ENCODE measurements around the gene ERBB3. TPM values are rescaled to one million over a fixed set of nuclear protein-coding genes. Genes with fewer than 3 reads are reported as not detected.
A peak's percentile ranks its signal among the peaks of the same experiment; 100 is the strongest.
"Not testable (repeated sequence)": the region's sequence is repeated elsewhere in the genome, so short reads cannot be mapped to it uniquely, and the experiment has no call there.

The ERBB3 gene
- total RNA-seq, 4 donors from 2014 or later: 17.3 to 41.1 (median 22.3) TPM

DNA sequence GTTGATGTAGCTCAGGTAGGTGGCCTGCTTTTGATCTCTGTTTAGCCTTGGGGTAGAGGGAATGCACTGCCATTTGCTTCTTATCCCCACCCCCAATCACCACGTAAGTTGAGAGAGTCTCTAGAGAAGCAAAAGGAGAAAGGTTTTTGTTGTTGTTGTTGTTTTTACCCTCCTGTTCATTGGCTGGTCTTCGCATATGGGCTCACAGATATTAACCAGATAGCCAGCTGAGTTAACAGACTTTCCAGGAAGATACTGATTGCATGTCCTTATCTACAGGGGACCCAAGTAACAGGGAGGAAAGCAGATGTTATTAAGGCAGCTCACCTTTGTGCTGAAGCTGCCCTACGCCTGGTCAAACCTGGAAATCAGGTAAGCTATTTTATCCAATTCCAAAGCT is 27.3 kb downstream of the ERBB3 start:
- no peak overlapping the region for H3K27ac ChIP-seq
- ATAC-seq: no peak

DNA sequence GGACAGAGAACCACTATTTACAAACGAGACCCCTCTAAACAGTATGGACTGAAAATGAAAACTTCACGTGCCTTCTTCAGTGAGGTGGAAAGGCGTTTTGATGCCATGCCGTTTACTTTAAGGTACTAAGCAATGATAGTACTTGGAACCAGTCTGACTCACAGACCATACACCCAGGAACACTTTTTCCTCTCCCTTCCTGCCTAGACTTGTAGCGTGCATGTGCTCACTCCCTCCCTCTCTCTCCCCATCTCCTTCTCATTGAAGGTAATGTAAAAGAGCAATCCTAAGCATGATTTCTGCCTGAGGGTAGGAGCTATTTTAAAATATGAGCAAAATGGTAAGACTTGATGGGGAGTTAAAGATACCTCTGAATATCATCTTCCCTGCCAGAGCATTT is 30.6 kb downstream of the ERBB3 start:
- Histone ChIP-seq H3K4me3 (no peak overlapping the region), H3K4me1 (peaks cover 4 to 22% (median 8%) of the 10 kb centered on the region in 3 donors), H3K36me3 (peaks cover 7 to 76% of the 10 kb centered on the region in 2 donors), H3K27me3 (no peaks in the 10 kb centered on the region), H3K27ac (no peak overlapping the region), H3K9me3 (no peaks in the 10 kb centered on the region)
- TF ChIP-seq EP300 (IDR thresholded peaks at IDR 0.05): no peak
- no peak for TF ChIP-seq POLR2A (IDR thresholded peaks at IDR 0.05)
- TF ChIP-seq POLR2AphosphoS5 (IDR thresholded peaks at IDR 0.05): no peak
- no peak for ATAC-seq
- WGBS, 2 donors (ENCODE audit: low coverage in 1 of 2): 81% methylated on average over 5 of the region's 5 CpGs; no CpG with 5 or more reads in 1 of the 2 donors

More for the DNA sequence above, 27.3 kb downstream of the ERBB3 start:
- H3K4me1 ChIP-seq: peaks cover 6 to 37% (median 20%) of the 10 kb centered on the region in 3 donors
- no peaks in the 10 kb centered on the region for H3K9me3 ChIP-seq
- 73 to 74% methylated on average over 3 of the region's 3 CpGs for WGBS, 2 donors (ENCODE audit: low coverage in 1 of 2)
- no peaks in the 10 kb centered on the region for H3K27me3 ChIP-seq
- no peak overlapping the region for H3K4me3 ChIP-seq
- peaks cover 7 to 58% of the 10 kb centered on the region in 2 donors for H3K36me3 ChIP-seq
- TF ChIP-seq EP300 (IDR thresholded peaks at IDR 0.05) (no peak), POLR2A (IDR thresholded peaks at IDR 0.05) (no peak), POLR2AphosphoS5 (IDR thresholded peaks at IDR 0.05) (no peak)
- TF ChIP-seq, protein P1, sequence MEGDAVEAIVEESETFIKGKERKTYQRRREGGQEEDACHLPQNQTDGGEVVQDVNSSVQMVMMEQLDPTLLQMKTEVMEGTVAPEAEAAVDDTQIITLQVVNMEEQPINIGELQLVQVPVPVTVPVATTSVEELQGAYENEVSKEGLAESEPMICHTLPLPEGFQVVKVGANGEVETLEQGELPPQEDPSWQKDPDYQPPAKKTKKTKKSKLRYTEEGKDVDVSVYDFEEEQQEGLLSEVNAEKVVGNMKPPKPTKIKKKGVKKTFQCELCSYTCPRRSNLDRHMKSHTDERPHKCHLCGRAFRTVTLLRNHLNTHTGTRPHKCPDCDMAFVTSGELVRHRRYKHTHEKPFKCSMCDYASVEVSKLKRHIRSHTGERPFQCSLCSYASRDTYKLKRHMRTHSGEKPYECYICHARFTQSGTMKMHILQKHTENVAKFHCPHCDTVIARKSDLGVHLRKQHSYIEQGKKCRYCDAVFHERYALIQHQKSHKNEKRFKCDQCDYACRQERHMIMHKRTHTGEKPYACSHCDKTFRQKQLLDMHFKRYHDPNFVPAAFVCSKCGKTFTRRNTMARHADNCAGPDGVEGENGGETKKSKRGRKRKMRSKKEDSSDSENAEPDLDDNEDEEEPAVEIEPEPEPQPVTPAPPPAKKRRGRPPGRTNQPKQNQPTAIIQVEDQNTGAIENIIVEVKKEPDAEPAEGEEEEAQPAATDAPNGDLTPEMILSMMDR (IDR thresholded peaks at IDR 0.05): no peak

DNA sequence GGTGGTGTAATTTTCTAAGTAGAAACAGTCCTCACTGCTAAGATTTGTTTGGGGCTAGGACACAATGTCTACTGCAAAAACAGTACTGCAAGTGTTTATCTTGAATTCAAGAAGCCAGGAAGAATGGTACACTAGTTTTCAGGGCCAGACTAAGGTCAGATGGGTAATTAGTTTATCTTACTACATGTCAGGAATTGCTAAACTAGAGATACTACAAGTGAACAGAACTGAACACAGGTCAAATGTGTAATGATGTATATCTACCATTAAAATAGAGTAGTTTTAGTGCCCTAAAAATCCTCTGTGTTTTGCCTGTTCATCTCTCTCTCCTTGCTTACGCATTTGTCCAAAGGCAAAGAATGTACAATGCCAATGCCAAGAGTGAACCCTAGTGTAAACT is 34.1 kb downstream of the ERBB3 start:
- H3K27ac ChIP-seq: no peak overlapping the region
- TF ChIP-seq, protein P1 (IDR thresholded peaks at IDR 0.05): no peak
- TF ChIP-seq EP300 (IDR thresholded peaks at IDR 0.05) (no peak), POLR2AphosphoS5 (IDR thresholded peaks at IDR 0.05) (no peak), POLR2A (IDR thresholded peaks at IDR 0.05) (no peak)
- H3K27me3 ChIP-seq: no peaks in the 10 kb centered on the region
- no peak for ATAC-seq
- H3K4me3 ChIP-seq: no peak overlapping the region
- H3K36me3 ChIP-seq: peaks cover 7 to 49% of the 10 kb centered on the region in 2 donors
- WGBS, 2 donors (ENCODE audit: low coverage in 1 of 2): 100% methylated on average over 1 of the region's 1 CpG; no CpG with 5 or more reads in 1 of the 2 donors
- peaks cover 3 to 19% (median 6%) of the 10 kb centered on the region in 3 donors for H3K4me1 ChIP-seq
- no peaks in the 10 kb centered on the region for H3K9me3 ChIP-seq

DNA sequence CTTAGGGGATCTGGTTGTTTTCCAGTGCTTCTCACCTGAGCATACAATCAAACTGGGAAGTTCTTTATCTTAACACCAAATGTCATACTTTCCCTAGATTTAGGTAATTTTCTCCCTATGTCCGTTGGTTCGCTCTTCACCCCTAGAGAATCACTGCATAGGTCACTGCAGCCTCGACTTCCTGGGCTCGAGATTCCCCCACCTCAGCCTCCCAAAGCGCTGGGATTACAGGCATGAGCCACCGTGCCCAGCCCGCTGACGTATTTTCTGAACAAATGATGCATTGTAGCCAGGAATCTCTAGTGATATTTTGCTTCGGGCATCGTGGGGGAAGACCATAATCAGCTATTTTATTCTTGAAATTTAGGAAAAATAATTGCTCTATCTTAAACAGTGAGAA is 35.4 kb downstream of the ERBB3 start:
- ATAC-seq: no peak
- TF ChIP-seq, protein P1 (IDR thresholded peaks at IDR 0.05): no peak
- no peak for TF ChIP-seq POLR2AphosphoS5 (IDR thresholded peaks at IDR 0.05)
- TF ChIP-seq EP300 (IDR thresholded peaks at IDR 0.05): no peak
- no peak for TF ChIP-seq POLR2A (IDR thresholded peaks at IDR 0.05)
- 51 to 52% methylated on average over 4 to 10 of the region's 10 CpGs for WGBS, 2 donors (ENCODE audit: low coverage in 1 of 2)
- Histone ChIP-seq H3K4me1 (peaks cover 11 to 31% (median 18%) of the 10 kb centered on the region in 3 donors), H3K27me3 (no peaks in the 10 kb centered on the region), H3K9me3 (no peaks in the 10 kb centered on the region), H3K4me3 (peak overlapping the region; percentile 81 to 100), H3K27ac (peak overlapping the region in 3 of 4 donors; percentile 79 to 97 (median 95)), H3K36me3 (peaks cover 4 to 40% of the 10 kb centered on the region in 2 donors)

DNA sequence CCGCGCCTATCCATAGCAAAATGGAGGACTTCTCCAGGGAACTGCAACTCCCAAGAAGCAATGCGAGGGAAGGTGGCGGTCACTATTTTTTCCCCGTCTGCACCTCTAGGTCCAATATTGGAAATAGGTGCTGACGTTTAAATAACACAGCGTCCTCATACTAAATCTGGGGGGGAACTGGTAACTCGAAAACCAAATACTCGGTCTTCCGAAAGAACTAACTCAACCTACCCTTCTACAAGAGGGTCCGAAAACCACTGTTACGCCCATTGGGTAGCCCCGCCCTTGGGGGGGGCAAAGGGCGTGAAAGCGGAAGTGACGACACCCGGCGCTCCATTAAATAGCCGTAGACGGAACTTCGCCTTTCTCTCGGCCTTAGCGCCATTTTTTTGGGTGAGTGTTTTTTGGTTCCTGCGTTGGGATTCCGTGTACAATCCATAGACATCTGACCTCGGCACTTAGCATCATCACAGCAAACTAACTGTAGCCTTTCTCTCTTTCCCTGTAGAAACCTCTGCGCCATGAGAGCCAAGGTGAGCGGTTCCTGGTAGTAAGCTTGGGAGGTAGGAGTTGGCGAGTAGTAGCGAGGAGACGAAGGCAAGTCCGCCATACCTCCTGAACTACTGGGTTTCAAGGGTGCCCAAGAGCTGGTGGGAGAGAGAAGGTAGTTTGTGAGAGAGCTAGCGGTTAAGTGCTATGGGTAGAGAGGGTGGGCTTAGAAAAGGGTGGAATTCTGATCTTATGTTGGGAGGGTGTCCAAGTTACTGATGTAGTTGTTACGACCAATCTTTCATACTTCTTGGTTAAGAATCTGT is 36.5 kb downstream of the ERBB3 start, which contains the start of gene RPL41:
RPL41 (plus strand) TSS at position 367 of the 815 bp plus-strand sequence.
- no peaks in the 10 kb centered on the region for H3K9me3 ChIP-seq
- H3K4me3 ChIP-seq: peak within 1 kb of the TSS; percentile 81 to 100
- H3K4me1 ChIP-seq: peaks cover 11 to 43% (median 18%) of the 10 kb centered on the region in 3 donors
- ATAC-seq: peak; percentile 76
- H3K27ac ChIP-seq: peak within 1 kb of the TSS; percentile 89 to 99 (median 96)
- TF ChIP-seq POLR2A (IDR thresholded peaks at IDR 0.05): peak; percentile 94 to 96
- TF ChIP-seq, protein P1 (IDR thresholded peaks at IDR 0.05): peak in 3 of 4 experiments; percentile 4 to 53 (median 30)
- peak; percentile 100 for TF ChIP-seq POLR2AphosphoS5 (IDR thresholded peaks at IDR 0.05)
- TF ChIP-seq EP300 (IDR thresholded peaks at IDR 0.05): no peak
- no peaks in the 10 kb centered on the region for H3K27me3 ChIP-seq
- WGBS, 2 donors (ENCODE audit: low coverage in 1 of 2): 0% methylated on average over 24 to 31 of the region's 34 CpGs
- H3K36me3 ChIP-seq: peaks cover 3 to 40% of the 10 kb centered on the region in 2 donors

DNA sequence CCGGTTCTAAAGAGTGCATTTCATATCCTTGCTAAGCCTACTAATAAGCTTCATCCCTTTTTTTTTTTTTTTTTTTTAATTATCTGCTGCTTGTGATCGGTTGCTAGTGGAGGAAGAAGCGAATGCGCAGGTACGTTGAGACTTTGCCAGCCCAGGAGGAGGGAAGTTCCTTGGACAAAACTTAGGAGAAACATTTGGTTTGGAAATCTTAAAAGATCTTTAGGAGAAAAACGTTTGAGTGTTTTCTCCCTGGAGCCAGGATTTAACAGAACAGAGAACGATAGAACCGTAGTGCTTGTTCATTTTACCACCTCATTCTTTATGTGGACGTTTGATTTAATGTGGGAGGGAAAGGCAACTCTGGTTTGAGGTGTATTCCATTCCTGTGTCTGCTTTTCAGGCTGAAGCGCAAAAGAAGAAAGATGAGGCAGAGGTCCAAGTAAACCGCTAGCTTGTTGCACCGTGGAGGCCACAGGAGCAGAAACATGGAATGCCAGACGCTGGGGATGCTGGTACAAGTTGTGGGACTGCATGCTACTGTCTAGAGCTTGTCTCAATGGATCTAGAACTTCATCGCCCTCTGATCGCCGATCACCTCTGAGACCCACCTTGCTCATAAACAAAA is 37.2 kb downstream of the ERBB3 start:
- WGBS, 2 donors (ENCODE audit: low coverage in 1 of 2): 2 to 6% methylated on average over 6 to 16 of the region's 16 CpGs
- ATAC-seq, H3K9me3 ChIP-seq, H3K27me3 ChIP-seq: not testable (repeated sequence)
- Histone ChIP-seq H3K27ac (peak overlapping the region; percentile 89 to 99 (median 96)), H3K4me1 (peaks cover 11 to 50% (median 19%) of the 10 kb centered on the region in 3 donors), H3K4me3 (peak overlapping the region; percentile 81 to 100), H3K36me3 (peaks cover 3 to 40% of the 10 kb centered on the region in 2 donors)
